ENCODE measurements around the gene VAMP2.

Gene VAMP2
- total RNA-seq, result 10.4 to 124 (median 28.9) reads per million in 3 experiments

GRCh38 chr17:8162233-8162996 is at the start of gene VAMP2:
Gene VAMP2 (minus strand): TSS chr17:8162948. CDS start chr17:8162879, 69 bp downstream.
- DNase-seq, result peak; percentile 86

GRCh38 chr17:8210761-8211458 is 48.2 kb upstream of the VAMP2 start:
- no peak for DNase-seq

GRCh38 chr17:8209907-8210760 is 47.4 kb upstream of the VAMP2 start, which contains the start of gene AURKB:
Gene AURKB (minus strand): TSS chr17:8210575. CDS start chr17:8210224, 351 bp downstream.
- DNase-seq, result peak; percentile 90

GRCh38 chr17:8206536-8206935 is 43.8 kb upstream of the VAMP2 start:
- DNase-seq, result no peak

DNA sequence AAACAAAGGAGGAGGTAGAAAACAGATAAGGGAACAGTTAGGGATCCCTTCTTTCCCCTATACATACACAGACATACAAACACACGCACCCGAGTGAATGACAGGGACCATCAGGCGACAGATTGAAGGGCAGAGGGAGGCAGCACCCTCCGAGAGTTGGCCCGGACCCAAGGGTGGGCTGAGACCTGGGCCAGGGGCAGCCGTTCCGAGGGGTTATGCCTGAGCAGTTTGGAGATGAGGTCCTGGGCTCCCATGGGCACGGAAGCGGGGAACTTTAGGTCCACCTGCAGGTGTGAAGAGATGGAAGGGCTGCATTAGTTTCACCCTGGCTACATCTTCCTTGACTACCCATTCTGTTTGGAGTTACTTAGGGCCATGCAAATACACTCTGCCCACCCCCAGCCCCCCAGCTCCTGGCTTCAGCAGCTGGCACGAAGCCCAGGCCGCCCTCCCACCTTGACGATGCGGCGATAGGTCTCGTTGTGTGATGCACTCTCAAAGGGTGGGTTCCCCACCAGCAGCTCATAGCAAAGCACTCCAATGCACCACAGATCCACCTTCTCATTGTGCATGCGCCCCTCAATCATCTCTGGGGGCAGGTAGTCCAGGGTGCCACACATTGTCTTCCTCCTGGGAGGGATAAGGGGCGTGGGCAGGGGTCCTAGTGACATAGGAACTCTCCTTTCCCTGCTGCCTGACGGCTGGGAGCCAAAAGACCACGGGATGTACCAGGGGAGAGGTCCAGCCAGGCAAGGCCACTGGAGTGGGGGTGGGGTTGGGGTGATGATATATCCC is 42.2 kb upstream of the VAMP2 start:
- DNase-seq, result no peak

- peak; percentile 73 for DNase-seq
Observed at GRCh38 chr17:8192070-8192815, 29.5 kb upstream of the VAMP2 start.

DNA sequence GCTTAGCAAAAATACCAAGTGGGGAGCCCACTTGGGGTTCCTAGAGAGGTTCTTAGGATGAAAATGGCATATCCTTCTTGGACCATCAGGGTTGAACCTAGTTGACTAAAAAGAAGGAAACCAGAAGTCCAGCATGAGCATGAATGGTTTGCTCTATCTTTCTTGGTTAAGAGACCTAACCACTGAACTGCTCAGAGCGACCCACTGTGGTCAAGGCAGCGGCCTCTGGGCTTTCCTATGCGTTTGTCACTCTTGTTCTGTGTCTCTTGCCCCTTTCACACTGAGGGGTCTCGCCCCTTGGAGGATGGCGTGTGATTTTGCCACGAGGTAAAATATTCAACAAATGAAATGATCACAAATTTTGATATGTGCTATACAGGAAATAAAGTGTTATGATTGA is 27.8 kb upstream of the VAMP2 start:
- no peak for DNase-seq

GRCh38 chr17:8189711-8190477 is 27.1 kb upstream of the VAMP2 start, which contains the start of gene BORCS6:
Gene BORCS6 (minus strand): TSS chr17:8190180. CDS start chr17:8190140, 40 bp downstream.
- peak; percentile 96 for DNase-seq

GRCh38 chr17:8189041-8189710 is 26.4 kb upstream of the VAMP2 start:
- peak; percentile 30 for DNase-seq

- no peak for DNase-seq
Observed at GRCh38 chr17:8188263-8188839, 25.6 kb upstream of the VAMP2 start.

GRCh38 chr17:8187517-8188262 is 24.9 kb upstream of the VAMP2 start:
- DNase-seq, result peak; percentile 91

DNA sequence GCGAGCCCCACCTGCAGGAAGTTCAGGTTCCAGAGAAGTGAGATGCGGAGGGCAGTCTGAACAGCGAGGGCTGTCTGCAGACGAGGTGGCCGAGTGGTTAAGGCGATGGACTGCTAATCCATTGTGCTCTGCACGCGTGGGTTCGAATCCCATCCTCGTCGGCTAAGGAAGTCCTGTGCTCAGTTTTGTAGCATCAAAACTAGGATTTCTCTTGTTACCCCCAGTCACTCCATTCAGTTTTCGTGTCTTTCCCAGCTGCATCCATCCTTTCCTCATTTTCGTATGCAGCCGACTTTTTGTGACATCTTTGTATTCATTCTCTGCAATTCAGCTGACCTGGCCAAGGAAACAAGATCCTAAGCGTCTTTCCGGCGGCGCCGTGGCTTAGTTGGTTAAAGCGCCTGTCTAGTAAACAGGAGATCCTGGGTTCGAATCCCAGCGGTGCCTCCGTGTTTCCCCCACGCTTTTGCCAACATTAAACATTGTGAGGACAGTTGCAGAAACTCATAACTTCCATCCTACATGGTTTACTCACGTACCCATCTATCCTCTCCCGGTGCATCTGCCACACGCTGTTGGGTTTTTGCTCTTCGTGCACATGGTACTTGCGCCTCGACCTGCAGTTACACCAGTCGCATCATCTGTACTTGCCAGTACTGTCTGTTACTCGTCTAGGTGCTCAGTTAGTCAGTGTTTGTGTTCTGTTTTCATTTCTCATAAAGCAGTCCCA is 24.2 kb upstream of the VAMP2 start:
- peak; percentile 88 for DNase-seq

DNA sequence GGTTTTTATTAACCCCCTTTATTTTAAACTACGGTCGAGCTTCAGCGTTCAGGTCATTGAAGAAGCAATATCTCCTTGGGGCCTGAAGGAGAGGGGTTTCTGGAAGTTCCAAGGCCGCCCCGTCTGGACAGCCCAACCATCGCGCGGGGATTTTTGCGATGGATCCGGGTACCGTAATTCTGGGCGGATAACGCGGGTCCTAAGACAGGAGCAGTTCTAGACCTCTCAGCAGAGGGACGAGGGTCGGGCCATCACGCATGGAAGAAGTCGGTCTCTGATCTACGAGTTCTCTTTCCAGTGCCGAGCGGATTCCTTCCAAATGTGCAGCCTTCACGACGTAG is 23.7 kb upstream of the VAMP2 start:
- no peak for DNase-seq

GRCh38 chr17:8185582-8186445 is 23.1 kb upstream of the VAMP2 start:
- DNase-seq, result peak; percentile 82

DNA sequence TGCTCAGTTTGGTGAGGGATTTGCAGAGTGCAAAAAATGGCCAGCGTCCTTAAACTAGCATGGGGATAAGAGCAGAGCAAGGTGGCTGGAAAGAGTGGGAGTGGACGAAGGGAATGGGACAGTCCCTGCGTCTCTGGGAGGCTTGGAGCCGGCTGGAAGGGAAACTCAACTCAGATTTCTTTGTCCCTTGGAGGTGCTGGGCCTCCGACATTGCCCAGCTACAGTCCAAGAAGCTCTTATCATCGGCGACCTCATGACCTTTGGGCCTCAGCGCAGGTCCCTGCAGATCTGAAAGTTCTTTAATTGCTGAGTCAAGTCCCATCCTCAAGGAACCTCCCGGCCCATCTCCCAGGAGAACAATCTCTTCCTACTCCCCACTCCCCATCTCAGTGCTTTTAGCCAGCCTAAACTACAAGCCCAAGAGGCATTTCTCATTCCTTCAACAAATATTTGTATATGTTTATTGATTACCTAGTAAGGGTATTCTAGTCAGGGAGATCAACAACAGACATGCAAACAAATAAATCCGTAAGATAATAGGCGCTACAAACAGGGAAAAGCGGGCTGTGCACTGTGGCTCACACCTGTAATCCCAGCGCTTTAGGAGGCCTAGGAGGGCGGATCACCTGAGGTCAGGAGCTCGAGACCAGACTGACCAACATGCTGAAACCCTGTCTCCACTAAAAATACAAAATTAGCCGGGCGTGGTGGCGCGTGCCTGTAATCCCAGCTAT is 14.4 kb upstream of the VAMP2 start:
- DNase-seq, result no peak

- DNase-seq, result peak; percentile 86
Observed at GRCh38 chr17:8176197-8176940, 13.6 kb upstream of the VAMP2 start, which contains the start of gene TMEM107. Gene TMEM107 (minus strand): TSS chr17:8176380. CDS start chr17:8176286, 94 bp downstream.

All from central memory CD4-positive, alpha-beta T cell (primary cell).